GM19193 (cell line): Measurements from ENCODE around the gene TMC2.

ENCODE experiments used
- POLR2A ChIP-seq: IDR thresholded peaks from 4 replicates; pipeline ENCODE4 v1.6.1; 2011; ENCODE audit not compliant: insufficient read depth, insufficient read length; ENCODE audit errors: extremely low read depth

Gene TMC2

DNA sequence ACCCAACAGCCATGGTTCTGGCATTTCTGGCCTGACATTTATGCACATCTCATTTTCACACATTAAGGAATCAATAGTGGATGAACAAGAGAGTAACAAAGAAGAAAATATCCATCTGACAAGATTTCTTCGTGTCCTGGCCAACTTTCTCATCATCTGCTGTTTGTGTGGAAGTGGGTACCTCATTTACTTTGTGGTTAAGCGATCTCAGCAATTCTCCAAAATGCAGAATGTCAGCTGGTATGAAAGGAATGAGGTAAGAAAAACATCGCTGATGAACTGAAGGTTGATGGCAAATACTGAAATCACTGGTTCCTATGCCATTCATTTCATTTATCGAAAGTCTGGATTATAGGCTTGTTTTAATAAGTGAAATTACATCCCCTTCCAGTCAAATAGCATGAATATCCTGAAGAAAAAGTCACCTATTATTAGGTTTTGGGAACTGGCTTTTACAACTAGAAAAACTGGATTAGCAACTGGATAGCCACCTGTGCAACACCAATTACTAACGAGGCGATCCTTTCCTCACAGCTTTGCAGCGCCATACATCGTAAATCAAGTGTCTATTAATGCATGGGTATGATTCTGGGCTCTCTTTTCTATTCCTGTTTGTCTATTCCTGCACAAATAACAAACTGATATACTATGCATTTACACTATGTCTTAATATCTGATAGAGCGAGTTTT, 65.8 kb downstream of the TMC2 start:
- no peak for TF ChIP-seq POLR2A

DNA sequence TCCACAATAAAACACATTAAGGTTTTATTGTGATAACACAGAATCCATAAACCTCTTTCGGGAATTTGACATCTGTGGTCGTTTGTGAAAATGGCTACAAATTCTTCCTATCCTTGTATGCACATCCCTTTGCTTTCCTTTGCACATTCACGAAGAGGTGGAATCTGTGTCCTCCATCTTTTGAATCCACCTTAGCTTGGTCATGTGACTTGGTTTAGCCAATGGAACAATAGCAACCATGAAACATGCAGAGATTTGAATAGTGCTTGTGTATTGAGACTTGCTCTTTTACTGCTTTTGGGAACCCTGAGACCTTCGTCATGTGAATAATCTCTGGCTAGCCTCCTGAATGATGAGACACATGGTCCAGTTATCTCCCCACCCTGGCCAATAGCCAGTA, 66.4 kb downstream of the TMC2 start:
- TF ChIP-seq POLR2A: no peak

DNA sequence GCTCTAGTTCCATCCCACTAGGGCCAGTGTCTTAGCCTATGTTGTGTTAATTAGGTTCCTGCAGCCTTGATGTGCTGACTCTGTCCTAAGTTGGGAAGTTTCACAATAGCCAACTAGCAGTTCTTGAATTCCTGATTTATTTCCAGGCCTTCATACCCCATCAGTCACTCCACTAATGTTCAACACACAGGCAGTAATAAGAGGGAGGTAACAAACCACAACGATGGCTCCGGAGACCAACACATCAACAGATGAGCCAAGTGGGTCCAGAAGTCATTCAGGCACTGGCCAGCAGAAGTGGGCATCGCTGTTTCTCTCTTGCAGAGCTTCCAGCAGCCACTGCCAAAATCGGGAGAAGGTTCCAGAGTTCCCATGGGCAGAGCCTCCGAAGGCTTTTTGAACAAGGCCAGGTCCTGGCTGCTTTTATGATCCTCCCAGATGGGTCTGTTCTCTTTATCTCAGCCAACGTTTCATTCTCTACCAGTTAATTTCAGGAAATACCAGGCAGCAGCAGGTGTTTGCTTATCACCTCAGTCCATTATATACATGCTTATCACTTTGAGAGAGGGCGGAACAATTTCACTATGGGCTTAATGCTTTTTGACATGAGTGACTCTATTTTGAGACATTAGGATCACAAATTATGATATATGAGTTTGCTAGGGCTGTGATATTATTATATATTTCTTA, 67.6 kb downstream of the TMC2 start:
- no peak for TF ChIP-seq POLR2A

DNA sequence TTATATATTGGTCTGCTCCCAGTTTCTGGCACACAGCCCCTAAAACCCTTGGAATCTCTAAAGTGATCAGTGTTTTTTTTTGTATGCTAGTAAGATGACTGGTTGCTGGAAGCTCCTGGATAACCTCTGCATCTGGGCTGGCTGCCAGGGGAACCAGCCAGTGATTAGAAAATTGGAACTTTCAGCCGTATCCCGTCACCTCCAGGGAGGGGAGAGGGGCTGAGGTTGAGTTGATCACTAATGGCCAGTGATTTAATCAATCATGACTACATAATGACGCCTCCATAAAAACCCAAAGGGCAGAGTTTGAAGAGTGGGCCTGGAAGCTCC, 68.1 kb downstream of the TMC2 start:
- no peak for TF ChIP-seq POLR2A

DNA sequence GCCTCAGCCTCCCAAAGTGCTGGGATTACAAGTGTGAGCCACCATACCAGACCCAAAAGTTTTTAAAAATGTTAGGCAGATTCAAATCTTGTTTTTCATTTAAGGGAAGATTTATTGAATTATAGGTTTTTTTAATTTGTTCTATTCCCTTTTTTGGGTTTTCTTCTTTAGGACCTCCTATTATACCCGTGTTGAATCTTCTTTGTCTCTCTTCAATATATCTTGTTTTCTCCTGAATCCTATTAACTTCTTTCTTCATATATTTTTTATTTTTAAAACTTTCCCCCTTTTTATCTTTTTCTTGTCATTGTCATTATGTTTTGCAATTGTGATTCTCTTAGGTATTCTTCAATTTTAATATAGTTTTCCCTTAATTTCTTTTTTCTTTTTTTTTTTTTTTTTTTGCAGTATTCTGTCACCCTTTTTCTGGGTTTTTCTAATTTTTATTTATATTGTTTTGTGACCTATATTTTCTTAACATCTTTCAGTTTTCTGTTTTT, 70.2 kb downstream of the TMC2 start:
- TF ChIP-seq POLR2A: no peak

DNA sequence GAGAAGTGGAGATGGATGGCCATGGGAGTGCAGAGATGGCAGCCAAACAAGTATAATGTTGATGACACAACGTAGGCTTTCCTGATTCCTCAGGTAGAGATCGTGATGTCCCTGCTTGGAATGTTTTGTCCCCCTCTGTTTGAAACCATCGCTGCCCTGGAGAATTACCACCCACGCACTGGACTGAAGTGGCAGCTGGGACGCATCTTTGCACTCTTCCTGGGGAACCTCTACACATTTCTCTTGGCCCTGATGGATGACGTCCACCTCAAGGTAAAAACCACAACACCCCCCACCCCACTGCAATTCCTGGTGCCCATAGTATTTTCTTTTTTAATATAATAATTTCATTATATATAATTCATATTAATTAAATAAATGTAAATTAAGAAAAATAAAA, 74.0 kb downstream of the TMC2 start:
- TF ChIP-seq POLR2A: no peak

DNA sequence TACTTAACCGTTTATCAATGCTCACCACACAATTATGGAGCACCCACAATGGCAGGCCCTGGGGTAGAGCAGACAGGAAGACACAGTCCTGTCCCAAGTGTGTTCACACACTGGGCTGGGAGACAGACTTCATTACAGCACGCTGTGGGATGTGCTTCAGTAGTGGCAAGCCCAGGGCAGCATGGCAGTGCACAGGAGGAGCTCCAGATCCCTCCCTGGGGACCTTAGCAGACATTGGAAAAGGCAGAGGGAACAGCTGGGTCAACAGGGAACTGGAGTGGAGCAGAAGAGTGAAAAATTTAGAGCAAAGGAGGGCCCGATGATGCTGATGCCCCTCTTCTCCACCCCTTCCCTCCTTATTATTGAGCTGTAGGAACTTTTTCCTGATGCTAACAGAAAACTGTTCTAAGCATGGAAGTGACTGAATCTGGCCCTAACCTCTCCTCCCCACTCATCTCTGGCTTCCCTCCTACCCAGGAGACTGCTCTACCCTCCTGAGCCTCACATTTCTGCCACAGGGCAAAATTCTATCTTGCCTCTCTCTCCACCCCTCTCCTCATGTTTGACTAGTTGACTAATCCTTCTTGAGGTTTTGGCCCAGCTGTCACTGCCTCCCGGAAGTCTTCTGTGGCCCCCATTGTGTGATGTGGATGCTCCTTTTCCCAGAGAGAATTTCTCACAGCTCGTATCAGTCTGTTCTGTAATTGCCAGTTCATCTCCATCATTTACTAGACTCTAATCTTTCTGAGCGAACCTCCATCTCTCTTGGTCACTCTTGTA, 74.8 kb downstream of the TMC2 start:
- no peak for TF ChIP-seq POLR2A

DNA sequence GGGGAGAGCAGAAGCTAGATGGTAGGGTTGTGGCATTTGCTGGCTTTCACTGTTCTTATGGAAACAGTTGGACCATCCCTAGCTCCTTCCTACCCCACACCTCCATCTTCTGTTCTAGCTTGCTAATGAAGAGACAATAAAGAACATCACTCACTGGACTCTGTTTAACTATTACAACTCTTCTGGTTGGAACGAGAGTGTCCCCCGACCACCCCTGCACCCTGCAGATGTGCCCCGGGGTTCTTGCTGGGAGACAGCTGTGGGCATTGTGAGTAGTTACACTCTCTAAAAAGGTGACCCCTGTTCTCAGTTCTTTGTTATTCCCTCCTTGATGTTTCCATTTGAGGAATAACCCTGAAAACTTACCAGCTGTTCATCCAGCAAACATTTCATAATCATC, 75.7 kb downstream of the TMC2 start:
- TF ChIP-seq POLR2A: no peak

DNA sequence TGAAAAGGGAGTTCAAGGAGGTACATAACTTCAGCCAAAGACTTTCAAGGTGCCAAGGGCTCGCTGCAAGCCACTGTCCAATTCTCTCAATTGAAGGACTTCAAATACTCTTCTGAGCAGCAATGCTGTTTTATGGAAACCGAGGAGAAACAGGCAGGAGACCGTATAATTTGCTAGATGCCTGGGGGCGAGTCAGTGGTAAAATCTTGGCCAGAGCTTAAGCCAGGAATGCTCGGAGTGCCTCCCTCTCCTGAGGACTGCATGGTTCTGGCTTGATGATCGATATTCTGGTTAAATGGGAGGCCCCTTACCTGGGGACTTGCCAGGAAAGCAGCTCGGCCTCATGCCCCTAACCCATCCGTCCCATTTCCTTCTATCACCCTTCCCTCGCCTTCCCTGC, 80.3 kb downstream of the TMC2 start:
- no peak for TF ChIP-seq POLR2A

DNA sequence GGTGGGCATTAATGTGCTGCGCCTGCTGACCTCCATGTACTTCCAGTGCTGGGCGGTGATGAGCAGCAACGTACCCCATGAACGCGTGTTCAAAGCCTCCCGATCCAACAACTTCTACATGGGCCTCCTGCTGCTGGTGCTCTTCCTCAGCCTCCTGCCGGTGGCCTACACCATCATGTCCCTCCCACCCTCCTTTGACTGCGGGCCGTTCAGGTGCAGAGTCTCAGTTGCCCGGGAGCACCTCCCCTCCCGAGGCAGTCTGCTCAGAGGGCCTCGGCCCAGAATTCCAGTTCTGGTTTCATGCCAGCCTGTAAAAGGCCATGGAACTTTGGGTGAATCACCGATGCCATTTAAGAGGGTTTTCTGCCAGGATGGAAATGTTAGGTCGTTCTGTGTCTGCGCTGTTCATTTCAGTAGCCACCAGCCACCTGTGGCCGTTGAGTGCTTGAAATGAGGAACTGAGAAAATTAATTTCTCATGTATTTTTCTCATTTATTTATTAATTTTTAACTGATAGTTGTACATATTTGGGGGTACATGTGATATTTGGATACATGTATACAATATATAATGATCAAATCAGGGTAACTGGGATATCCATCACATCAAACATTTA, 80.8 kb downstream of the TMC2 start:
- no peak for TF ChIP-seq POLR2A

DNA sequence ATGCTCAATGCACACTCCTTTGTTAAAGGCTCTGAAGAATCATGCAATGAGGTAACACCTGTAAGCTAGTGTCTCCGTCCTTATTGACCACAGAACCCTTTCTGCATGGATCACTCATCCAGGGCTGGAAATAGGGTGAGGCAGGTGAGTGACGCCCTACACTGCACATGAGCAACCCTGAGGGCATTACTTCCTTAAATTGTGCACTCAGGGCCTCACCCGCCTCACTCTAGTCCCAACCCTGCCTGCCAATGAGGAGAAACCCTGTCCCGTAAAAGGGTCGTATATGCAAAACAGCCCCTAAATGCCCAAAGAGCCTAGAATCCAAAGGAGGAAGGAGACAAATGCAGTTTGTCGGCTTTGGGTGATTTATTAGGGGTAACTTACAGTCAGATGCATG, 82.4 kb downstream of the TMC2 start:
- TF ChIP-seq POLR2A: no peak

DNA sequence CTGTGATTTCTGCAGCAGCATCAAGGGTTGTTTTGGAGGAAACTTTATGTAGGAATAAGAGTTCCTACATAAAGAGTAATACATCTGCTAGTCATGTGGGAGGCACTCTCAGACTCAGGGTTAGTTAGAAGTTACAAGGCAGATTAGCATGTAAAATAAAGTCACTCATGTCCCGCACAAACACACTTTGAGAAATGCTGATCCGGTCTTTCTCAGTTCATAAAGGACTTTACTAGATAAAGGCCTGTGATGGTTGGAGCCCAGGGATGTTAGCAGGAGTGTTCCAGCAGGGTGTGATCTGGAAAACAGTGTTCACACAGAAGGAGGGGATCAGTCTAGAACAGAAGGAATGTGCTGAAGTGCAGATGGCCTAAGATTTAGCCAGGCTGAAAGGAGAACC, 83.0 kb downstream of the TMC2 start:
- TF ChIP-seq POLR2A: no peak

DNA sequence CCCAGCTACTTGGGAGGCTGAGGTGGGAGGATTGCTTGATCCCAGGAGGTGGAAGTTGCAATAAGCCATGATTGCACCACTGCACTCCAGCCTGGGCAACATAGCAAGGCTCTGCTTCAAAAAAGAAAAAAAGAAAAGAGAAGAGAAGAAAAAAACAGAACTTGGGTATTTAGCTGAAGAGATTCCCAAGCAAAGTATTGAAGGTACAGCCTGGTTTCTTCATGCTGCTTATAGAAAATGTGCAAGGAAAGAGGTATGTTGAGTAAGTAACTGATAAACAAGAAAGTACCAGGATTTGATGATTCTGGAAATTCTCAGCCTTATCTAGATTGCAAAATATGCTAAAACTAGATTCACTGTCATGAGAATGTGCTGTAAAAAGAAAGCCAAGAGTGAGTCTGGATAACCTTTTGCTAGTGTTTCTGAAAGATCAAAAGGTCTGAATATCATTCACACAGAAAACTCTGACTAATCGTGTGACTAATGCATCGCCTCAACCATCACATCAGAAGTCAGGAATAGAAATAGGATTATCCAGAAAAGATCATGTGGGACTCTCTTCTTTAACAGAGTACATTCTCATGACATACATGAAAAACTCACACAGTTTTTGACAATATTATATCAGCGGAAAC, 83.7 kb downstream of the TMC2 start:
- TF ChIP-seq POLR2A: no peak

DNA sequence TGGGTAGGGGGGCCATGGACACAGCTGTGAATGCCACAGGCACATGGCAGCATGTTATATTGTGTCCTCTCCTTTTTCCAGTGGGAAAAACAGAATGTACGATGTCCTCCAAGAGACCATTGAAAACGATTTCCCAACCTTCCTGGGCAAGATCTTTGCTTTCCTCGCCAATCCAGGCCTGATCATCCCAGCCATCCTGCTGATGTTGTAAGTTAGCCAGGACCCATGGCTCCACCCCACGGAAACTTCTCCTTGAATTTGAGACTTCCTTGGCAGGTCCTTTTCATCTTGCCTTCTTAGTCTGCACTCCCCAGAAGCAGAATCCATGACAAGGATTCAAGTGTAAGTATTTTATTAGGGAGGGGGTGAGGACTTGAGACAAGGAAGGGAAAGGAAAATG, 87.8 kb downstream of the TMC2 start:
- TF ChIP-seq POLR2A: no peak

DNA sequence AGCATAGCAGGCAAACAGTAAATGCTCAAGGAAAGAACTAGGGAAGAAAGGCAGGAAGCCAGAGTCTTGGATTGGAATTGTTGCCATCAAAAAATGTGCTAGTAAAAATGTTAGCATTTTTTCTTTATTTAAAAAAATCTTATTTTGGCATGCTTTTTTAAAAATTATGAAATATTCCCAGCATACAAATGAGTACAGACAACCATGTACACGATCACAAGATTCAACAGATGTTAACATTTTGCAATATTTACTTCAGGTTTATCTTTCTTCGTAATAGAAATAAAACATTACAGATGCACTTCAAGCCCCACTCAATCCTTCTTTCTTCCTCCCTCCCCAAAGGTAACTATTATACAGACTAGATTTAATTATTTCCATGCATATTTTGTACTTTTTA, 88.7 kb downstream of the TMC2 start:
- TF ChIP-seq POLR2A: no peak

DNA sequence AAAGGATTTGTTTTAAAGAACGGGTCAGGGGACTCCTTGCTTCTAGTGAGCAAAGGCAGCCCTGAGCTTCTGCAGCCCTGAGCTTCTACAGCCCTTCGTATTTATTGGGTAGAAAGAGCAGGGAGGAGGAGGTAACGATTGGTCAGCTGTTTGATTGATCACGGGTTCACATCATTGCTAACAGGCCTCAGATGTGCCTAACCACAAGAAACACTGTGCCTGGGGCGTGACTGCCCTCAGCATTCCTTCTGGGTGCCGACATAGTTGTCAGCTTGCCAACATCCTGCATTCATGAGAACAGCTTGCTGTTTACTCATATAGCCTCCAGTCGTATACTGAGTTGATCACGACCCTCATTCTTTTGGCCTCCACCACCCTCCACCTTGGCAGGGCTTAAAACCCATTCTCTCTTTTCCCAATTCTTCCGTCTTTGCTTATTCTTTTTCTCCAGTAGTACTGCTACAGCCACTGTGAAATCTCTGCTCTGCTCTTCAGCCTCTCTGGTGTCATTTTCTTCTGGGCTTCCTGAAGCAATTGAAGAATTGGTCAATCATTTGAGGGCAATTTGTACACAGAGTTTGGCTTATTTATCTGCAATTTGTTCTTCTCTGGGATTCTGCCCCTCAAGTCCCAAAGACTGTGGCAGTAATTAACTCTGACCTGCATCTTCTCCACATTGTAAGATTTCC, 90.6 kb downstream of the TMC2 start:
- TF ChIP-seq POLR2A: no peak
